K562 (cell line): ENCODE measurements around the gene WDR45B. TPM values are rescaled to one million over a fixed set of nuclear protein-coding genes. Genes with fewer than 3 reads are reported as not detected.

Source experiments
- KDM1A ChIP-seq, 2 experiments: fragments of 450-650 bp; IDR thresholded peaks; 2 replicates each; pipeline ENCODE4 v1.6.1; 2016; ENCODE audit warnings: mild to moderate bottlenecking in 2 of 2
- KDM4B ChIP-seq, 2 experiments: fragments of 450-650 bp in 1 of 2; sonication (generic) in 1 of 2; IDR thresholded peaks; 2 replicates each; pipeline ENCODE4 v1.6.1; 2016 to 2017; ENCODE audit warnings: borderline replicate concordance in 2 of 2, antibody characterized with exemption in 1 of 2, low read depth in 1 of 2, mild to moderate bottlenecking in 1 of 2
- MCM5 ChIP-seq: fragments of 450-650 bp; IDR thresholded peaks from 2 replicates; pipeline ENCODE4 v1.6.1; 2016; ENCODE audit warnings: low read depth
- MLX ChIP-seq, 2 experiments: fragments of 450-650 bp in 1 of 2; sonication (generic) in 1 of 2; formaldehyde crosslinking; conservative IDR thresholded peaks; 2 replicates each; pipeline versions ENCODE4 v1.4.0 to v1.8.1; 2020 to 2022; ENCODE audit warnings: mild to moderate bottlenecking in 1 of 2, missing genetic modification reagents in 1 of 2
- RBM22 ChIP-seq: fragments of 200-400 bp; formaldehyde crosslinking; IDR thresholded peaks from 2 replicates; pipeline ENCODE4 v1.6.1; 2018; ENCODE audit warnings: low read length, low read depth; ENCODE audit not compliant: poor library complexity, severe bottlenecking
- RBM34 ChIP-seq: fragments of 200-400 bp; formaldehyde crosslinking; IDR thresholded peaks from 2 replicates; pipeline ENCODE4 v1.6.1; 2018; ENCODE audit warnings: low read length, borderline replicate concordance; ENCODE audit not compliant: insufficient read depth
- TCFL5 ChIP-seq: fragments of 250-450 bp; sonication (Bioruptor Pico); conservative IDR thresholded peaks from 2 replicates; pipeline ENCODE4 v1.6.1; 2021; ENCODE audit warnings: mild to moderate bottlenecking, moderate library complexity, matching md5 sums
- TRIM28 ChIP-seq: fragments of 450-650 bp; IDR thresholded peaks from 2 replicates; pipeline ENCODE4 v1.6.1; 2017
- ZNF263 ChIP-seq: sonication (generic); formaldehyde crosslinking; IDR thresholded peaks from 2 replicates; pipeline ENCODE4 v1.8.0; 2022; ENCODE audit warnings: mild to moderate bottlenecking, missing genetic modification reagents, borderline replicate concordance
- ZNF41 ChIP-seq: fragments of 250-450 bp; sonication (Bioruptor Pico); conservative IDR thresholded peaks from 2 replicates; pipeline ENCODE4 v1.4.0; 2020; ENCODE audit warnings: mild to moderate bottlenecking
- polyA plus RNA-seq, 8 experiments: library from polyadenylated mRNA; depleted of rRNA in 4 of 8; stranded (reverse) in 5 of 8; unstranded in 3 of 8; fragments of >200 nt; fragmentation: Nextera tagmentation in 2 of 8; fragmentation: Illumina TruSeq in 1 of 8; extraction: Ambion mirVana in 2 of 8; extraction: Trizol in 1 of 8; gene quantifications; 2 replicates each; pipeline versions ENCODE4 v1.2.1 to v1.2.3, GENCODE V29; 2011 to 2014; ENCODE audit warnings: inconsistent platforms in 1 of 8, missing spikeins in 1 of 8
- total RNA-seq, 7 experiments: library from RNA; depleted of rRNA in 6 of 7; stranded (reverse); fragments of >200 nt in 6 of 7; fragmentation: Illumina TruSeq in 2 of 7; extraction: Trizol in 2 of 7; gene quantifications; 2 replicates each; pipeline versions ENCODE4 v1.2.1 to v1.2.3, GENCODE V29; 2011 to 2021; ENCODE audit warnings: low replicate concordance in 1 of 7
- TF ChIP-seq, protein P1 (sequence below): fragments of 200-800 bp; sonication (Bioruptor generic); IDR thresholded peaks from 2 replicates; pipeline ENCODE4 v1.6.1; 2016; ENCODE audit warnings: missing genetic modification characterization, missing compliant biosample characterization

The WDR45B gene
- total and polyA plus RNA-seq, 9 of the 15 experiments (the other 6 are each of a cell fraction or from before 2014, with no cell fraction given): 0.72 to 74.4 (median 35.9) TPM

- TF ChIP-seq RBM22 (no peak), TRIM28 (no peak), KDM4B (IDR thresholded peaks at IDR 0.05; ENCODE audit: borderline replicate concordance in 2 of 2, low read depth in 1 of 2) (no peak), ZNF41 (CRISPR knock-in tag) (no peak), MCM5 (no peak), MLX (CRISPR knock-in tag; conservative IDR thresholded peaks at IDR 0.05) (no peak), KDM1A (IDR thresholded peaks at IDR 0.05) (0 out of 4 replicates have a peak, but pooled peaks of 1 of the 2 experiments have one; percentile 57), ZNF263 (peak; percentile 77), TCFL5 (no peak), RBM34 (no peak)
- TF ChIP-seq, protein P1, sequence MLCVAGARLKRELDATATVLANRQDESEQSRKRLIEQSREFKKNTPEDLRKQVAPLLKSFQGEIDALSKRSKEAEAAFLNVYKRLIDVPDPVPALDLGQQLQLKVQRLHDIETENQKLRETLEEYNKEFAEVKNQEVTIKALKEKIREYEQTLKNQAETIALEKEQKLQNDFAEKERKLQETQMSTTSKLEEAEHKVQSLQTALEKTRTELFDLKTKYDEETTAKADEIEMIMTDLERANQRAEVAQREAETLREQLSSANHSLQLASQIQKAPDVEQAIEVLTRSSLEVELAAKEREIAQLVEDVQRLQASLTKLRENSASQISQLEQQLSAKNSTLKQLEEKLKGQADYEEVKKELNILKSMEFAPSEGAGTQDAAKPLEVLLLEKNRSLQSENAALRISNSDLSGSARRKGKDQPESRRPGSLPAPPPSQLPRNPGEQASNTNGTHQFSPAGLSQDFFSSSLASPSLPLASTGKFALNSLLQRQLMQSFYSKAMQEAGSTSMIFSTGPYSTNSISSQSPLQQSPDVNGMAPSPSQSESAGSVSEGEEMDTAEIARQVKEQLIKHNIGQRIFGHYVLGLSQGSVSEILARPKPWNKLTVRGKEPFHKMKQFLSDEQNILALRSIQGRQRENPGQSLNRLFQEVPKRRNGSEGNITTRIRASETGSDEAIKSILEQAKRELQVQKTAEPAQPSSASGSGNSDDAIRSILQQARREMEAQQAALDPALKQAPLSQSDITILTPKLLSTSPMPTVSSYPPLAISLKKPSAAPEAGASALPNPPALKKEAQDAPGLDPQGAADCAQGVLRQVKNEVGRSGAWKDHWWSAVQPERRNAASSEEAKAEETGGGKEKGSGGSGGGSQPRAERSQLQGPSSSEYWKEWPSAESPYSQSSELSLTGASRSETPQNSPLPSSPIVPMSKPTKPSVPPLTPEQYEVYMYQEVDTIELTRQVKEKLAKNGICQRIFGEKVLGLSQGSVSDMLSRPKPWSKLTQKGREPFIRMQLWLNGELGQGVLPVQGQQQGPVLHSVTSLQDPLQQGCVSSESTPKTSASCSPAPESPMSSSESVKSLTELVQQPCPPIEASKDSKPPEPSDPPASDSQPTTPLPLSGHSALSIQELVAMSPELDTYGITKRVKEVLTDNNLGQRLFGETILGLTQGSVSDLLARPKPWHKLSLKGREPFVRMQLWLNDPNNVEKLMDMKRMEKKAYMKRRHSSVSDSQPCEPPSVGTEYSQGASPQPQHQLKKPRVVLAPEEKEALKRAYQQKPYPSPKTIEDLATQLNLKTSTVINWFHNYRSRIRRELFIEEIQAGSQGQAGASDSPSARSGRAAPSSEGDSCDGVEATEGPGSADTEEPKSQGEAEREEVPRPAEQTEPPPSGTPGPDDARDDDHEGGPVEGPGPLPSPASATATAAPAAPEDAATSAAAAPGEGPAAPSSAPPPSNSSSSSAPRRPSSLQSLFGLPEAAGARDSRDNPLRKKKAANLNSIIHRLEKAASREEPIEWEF: no peak
- TF ChIP-seq, all 486 proteins: peak for 9
These were observed 593 bp upstream of the WDR45B start (continued) for GRCh38 chr17:82648742-82649331.
